Gastrocnemius medialis (tissue), 4 donors: Measurements from ENCODE around the gene SPEN.

ENCODE experiments used
- POLR2A ChIP-seq, 2 donors: fragments of 450-650 bp; IDR thresholded peaks; one replicate each; pipeline ENCODE4 v1.6.1; 2017; ENCODE audit warnings: antibody characterized with exemption in 2 of 2, mild to moderate bottlenecking in 2 of 2, moderate library complexity in 2 of 2
- TF ChIP-seq, protein P1 (sequence below), 5 experiments: fragments of 450-650 bp in 3 of 5; fragments of 200-600 bp in 2 of 5; sonication (generic) in 2 of 5; IDR thresholded peaks in 4 of 5; conservative IDR thresholded peaks in 1 of 5; 1 replicate in 4 of 5; 2 replicates in 1 of 5; pipeline ENCODE4 v1.5.1; 2016 to 2019; ENCODE audit warnings: antibody characterized with exemption in 5 of 5, mild to moderate bottlenecking in 3 of 5, moderate library complexity in 3 of 5

DNA sequence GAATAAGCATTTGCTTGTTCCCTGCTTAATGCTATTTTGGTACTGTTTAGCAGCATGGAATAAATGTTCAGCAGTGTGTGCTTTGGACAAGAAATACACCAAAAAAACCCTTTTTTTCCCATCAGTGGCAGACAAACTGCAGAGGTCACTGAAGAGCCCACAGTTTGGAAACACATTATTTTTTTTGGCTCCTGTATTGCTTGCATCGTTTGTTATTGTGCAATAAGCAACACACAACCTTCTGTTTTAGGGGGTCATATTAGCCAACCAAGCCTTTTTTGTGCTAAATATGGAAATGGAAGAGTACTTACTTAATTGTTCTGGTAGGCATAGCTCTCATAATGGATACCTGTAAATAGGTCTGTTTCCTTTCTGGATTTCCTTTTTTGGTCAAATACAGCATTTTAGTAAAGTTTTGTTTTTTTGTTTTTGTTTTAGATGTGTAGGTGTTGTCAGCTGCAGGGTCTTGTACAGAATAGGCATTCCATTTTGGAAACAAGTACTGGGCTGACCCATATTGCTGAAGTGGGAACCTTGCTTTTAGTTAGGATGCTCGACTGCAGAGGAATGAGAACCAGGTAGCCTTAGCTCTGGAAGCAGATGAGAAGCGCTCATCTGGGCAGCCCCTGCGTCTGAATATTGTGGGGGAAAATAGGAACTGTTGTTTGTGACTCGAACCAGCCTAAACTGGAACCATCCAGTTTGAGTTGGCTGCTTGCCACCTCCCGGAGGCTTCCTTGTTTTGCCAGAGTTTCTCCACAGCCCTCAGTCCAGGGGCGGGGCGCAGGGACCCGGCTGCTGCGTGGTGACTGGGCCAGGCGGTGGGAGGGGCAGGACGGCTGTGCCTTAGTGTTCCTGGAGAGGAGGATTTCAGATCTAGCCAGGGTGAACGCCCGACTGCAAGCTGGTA lies 38.4 kb downstream of the SPEN start:
- TF ChIP-seq, protein P1, sequence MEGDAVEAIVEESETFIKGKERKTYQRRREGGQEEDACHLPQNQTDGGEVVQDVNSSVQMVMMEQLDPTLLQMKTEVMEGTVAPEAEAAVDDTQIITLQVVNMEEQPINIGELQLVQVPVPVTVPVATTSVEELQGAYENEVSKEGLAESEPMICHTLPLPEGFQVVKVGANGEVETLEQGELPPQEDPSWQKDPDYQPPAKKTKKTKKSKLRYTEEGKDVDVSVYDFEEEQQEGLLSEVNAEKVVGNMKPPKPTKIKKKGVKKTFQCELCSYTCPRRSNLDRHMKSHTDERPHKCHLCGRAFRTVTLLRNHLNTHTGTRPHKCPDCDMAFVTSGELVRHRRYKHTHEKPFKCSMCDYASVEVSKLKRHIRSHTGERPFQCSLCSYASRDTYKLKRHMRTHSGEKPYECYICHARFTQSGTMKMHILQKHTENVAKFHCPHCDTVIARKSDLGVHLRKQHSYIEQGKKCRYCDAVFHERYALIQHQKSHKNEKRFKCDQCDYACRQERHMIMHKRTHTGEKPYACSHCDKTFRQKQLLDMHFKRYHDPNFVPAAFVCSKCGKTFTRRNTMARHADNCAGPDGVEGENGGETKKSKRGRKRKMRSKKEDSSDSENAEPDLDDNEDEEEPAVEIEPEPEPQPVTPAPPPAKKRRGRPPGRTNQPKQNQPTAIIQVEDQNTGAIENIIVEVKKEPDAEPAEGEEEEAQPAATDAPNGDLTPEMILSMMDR (IDR thresholded peaks at IDR 0.05 in 4 of 5, conservative IDR thresholded peaks at IDR 0.05 in 1 of 5): no peak
- TF ChIP-seq POLR2A (IDR thresholded peaks at IDR 0.05): peak; percentile 60 to 74
